ENCODE data around the gene PLD4.

The PLD4 gene

DNA sequence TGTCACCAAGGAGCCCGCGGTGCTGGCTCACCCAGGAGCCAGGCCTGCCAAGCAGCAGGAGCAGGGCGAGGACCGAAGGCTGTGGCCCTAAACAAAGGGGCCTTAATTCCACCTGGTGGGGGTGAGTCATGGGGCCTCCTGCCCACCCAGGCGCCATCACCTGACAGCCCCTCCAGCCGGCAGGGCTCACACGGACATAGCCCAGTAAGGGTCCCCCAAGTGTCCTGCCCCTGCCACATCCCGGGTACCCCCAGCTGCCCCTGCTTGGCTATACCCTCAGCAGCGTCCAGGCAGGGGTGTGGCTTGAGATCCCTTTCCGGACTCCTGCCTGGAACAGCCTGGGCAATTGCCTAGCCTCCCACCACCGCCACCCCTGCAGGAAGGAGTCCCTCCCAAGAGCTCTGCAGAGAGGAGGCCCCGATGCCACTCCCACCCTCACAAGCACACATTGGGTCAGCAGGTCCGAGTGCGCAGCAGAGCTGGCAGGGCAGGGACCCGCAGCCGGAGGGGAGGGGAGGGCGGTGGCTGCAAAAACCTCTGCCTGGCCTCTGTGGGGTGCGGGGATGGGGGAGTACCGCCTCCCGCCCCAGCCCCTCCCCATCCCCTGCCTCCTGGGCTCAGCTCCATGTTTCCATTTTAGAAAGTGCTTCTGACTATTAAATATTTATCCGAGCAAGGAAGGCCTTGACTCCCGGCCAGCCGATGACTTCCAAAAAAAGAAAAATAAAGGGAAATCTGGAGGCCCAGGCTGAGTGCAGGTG lies 48.9 kb downstream of the PLD4 start:
- Histone ChIP-seq H3K4me1 (ENCODE audit: control insufficient read depth, low read depth, low read length) (peaks cover 1% of the 10 kb centered on the region), H3K4me3 (ENCODE audit: low read length) (no peak overlapping the region), H3K36me3 (ENCODE audit: control insufficient read depth, low read depth, low read length) (no peaks in the 10 kb centered on the region), H3K9me3 (ENCODE audit: control insufficient read depth, low read depth, low read length) (no peaks in the 10 kb centered on the region), H3K27ac (ENCODE audit: low read length) (no peak overlapping the region), H3K27me3 (ENCODE audit: control insufficient read depth, insufficient read depth, low read length) (peaks cover 22% of the 10 kb centered on the region), H3K9ac (ENCODE audit: low read length) (no peak overlapping the region)

DNA sequence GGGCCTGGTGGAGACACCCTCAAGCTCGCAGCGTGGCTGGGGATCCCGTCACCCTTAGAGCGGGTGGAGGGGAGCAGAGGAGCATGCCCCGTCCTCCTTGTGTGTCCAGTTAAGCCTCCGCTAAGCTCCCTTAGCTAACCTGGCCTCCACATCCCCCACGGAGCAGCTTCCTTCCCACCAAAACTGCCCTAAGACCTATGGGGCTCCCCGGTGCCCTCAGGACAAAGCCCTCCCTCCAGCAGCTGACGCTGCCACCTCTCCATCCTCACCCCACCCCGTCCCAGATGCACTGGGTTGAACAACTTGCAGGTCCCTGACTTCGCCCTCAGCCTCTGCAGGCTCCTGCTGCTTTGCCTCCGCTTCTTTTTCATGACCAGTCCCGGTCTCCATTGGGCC lies 49.5 kb downstream of the PLD4 start:
- H3K4me3 ChIP-seq (ENCODE audit: low read length): no peak overlapping the region
- peaks cover 28% of the 10 kb centered on the region for H3K27me3 ChIP-seq (ENCODE audit: control insufficient read depth, insufficient read depth, low read length)
- H3K9ac ChIP-seq (ENCODE audit: low read length): no peak overlapping the region
- no peak overlapping the region for H3K27ac ChIP-seq (ENCODE audit: low read length)
- H3K4me1 ChIP-seq (ENCODE audit: control insufficient read depth, low read depth, low read length): no peaks in the 10 kb centered on the region
- no peaks in the 10 kb centered on the region for H3K36me3 ChIP-seq (ENCODE audit: control insufficient read depth, low read depth, low read length)
- H3K9me3 ChIP-seq (ENCODE audit: control insufficient read depth, low read depth, low read length): no peaks in the 10 kb centered on the region

DNA sequence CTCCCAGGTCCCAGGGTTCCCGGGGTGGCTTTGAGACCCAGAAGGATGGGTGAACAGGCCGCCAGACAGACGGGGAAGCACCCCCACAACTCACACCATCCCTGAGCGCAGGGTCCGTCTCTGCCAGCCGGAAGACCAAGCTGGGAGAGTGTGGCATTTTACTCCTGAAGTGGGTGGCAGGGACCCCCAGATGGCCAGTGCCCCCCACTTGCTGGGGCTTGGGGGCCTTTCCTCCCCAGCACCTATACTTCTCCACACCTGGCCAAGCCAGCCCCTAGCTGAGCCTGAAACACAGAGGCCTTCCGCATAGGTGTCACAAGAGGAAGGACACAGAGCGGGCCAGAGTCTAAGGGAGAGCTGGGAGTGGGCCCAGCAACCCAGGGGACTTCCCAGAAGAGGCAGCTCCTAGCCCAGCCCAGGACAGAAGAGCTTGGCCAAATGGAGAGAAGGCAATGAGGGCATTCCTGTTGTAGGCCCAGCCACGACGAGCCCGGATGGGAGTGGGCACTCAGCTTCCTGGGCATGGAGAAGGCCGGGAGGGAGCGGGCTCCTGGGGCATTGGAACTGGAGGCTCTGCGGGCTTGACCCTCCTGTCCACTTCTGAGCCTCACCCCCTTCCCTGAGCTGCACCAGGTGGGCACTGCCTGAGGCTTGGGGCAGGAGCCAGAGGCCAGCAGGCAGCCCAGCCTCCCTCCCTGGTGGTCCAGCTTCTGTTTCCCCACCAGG lies 50.1 kb downstream of the PLD4 start:
- no peak overlapping the region for H3K27ac ChIP-seq (ENCODE audit: low read length)
- H3K9ac ChIP-seq (ENCODE audit: low read length): no peak overlapping the region
- no peaks in the 10 kb centered on the region for H3K36me3 ChIP-seq (ENCODE audit: control insufficient read depth, low read depth, low read length)
- H3K27me3 ChIP-seq (ENCODE audit: control insufficient read depth, insufficient read depth, low read length): peaks cover 34% of the 10 kb centered on the region
- H3K9me3 ChIP-seq (ENCODE audit: control insufficient read depth, low read depth, low read length): no peaks in the 10 kb centered on the region
- no peaks in the 10 kb centered on the region for H3K4me1 ChIP-seq (ENCODE audit: control insufficient read depth, low read depth, low read length)
- no peak overlapping the region for H3K4me3 ChIP-seq (ENCODE audit: low read length)

DNA sequence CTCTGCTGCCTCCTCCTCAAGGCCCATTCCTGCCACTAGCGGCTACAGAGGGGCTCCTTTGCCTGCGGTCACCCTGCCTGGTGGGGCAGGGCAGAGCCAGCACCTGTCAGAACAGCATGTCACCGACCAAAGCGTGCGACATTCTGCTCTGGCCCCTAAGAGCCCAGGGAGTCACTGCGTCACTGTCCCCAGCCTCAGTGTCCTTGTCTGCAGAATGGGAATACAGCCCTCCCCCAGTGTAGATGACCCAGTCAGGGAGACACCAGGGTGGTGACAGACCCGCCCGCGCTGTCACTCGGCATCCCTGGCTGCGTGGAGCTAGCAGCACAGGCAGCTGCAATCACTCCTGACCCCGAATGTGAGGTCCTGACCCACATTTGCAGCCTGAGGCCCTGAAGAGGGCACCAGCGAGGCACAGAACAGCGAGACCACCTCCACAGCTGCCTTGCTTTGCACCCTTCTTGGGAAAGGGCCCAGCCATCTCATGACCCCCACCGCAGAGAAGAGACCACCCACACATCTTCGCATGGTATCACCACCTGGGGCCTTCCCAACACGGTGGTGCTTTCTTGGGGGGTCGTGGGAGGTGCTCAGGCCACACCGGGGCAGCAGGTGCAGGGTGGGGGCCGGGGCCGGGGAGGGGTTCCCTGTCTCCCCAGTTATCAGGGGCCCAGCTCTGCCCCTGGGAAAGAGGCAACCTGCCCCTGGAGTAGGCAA lies 51.0 kb downstream of the PLD4 start:
- Histone ChIP-seq H3K9me3 (ENCODE audit: control insufficient read depth, low read depth, low read length) (no peaks in the 10 kb centered on the region), H3K9ac (ENCODE audit: low read length) (no peak overlapping the region), H3K4me1 (ENCODE audit: control insufficient read depth, low read depth, low read length) (no peaks in the 10 kb centered on the region), H3K36me3 (ENCODE audit: control insufficient read depth, low read depth, low read length) (no peaks in the 10 kb centered on the region), H3K4me3 (ENCODE audit: low read length) (no peak overlapping the region), H3K27me3 (ENCODE audit: control insufficient read depth, insufficient read depth, low read length) (peaks cover 43% of the 10 kb centered on the region), H3K27ac (ENCODE audit: low read length) (no peak overlapping the region)

DNA sequence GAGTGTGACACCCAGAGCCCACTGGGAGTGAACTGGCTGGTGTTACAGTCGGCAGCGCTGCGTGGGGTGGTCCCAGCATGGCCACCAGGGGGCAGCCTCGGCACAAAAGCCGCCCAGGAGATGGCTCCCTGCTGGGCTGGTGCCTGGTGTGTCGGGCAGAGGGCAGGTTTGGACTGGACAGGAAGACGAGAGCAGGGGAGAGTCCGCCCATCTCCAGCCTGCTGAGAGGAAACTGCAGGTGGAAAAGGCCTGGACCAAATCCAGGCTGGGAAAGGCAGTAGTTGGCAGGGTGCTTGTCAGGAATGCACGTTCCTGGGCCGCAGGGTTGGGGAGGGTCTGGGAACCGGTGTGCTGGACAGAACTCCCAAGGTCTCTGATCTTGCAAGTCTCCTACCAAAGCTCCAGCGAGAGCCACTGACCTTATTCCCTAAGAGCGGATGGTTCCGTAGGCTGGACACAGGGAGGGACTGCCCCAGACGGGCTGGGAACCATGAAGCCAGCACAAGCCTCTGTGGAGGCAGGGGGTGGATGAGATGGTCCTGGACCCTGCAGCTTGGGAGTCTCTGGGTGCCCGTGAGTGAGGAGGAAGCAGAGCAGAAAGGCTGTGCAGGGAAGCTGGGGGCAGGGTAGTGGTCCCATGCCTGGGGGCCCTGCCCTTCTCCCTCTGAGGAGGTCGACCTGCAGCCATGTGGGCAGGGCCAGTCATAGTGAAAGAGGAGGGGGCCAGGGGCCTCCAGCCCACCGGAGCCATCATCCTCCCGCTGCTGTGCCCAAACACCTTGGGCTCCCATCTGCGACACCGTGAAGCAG lies 51.7 kb downstream of the PLD4 start:
- H3K9me3 ChIP-seq (ENCODE audit: control insufficient read depth, low read depth, low read length): no peaks in the 10 kb centered on the region
- no peaks in the 10 kb centered on the region for H3K36me3 ChIP-seq (ENCODE audit: control insufficient read depth, low read depth, low read length)
- no peaks in the 10 kb centered on the region for H3K4me1 ChIP-seq (ENCODE audit: control insufficient read depth, low read depth, low read length)
- H3K4me3 ChIP-seq (ENCODE audit: low read length): no peak overlapping the region
- no peak overlapping the region for H3K27ac ChIP-seq (ENCODE audit: low read length)
- no peak overlapping the region for H3K9ac ChIP-seq (ENCODE audit: low read length)
- H3K27me3 ChIP-seq (ENCODE audit: control insufficient read depth, insufficient read depth, low read length): peaks cover 44% of the 10 kb centered on the region

DNA sequence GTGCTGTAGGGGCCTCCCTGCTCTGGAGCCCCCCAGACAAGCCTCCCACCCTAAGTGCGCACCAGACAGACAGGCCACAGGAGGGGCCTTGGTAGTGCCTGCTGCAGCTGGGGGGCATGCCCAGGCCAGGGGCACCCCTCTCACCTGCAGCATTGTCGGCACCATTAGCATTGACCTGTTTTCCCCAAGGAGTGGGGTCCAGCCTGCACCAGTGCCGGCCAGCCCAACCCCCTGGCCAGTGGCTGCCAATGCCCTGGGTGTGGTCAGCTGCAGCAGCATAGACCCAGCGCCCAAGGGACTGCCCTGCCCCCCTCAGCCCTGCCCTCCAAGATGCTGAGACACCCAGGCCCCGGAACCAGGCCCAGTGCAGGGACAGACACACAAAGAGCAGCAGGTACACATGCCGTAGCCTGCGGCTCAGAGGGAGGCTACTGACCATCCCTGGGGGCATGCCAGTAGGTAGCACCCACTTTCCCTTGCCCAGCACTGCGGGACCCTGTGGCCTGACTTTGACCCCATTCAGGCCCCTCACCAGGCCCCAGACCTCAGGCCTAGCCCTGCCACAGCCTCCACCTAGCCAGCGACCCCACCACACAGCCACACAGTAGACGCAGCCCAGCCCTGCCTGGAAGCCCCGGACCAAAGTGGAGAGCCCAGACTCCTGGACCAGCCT lies 52.5 kb downstream of the PLD4 start:
- H3K4me1 ChIP-seq (ENCODE audit: control insufficient read depth, low read depth, low read length): no peaks in the 10 kb centered on the region
- peaks cover 44% of the 10 kb centered on the region for H3K27me3 ChIP-seq (ENCODE audit: control insufficient read depth, insufficient read depth, low read length)
- H3K27ac ChIP-seq (ENCODE audit: low read length): no peak overlapping the region
- no peaks in the 10 kb centered on the region for H3K36me3 ChIP-seq (ENCODE audit: control insufficient read depth, low read depth, low read length)
- no peak overlapping the region for H3K9ac ChIP-seq (ENCODE audit: low read length)
- no peaks in the 10 kb centered on the region for H3K9me3 ChIP-seq (ENCODE audit: control insufficient read depth, low read depth, low read length)
- peak overlapping the region; percentile 45 for H3K4me3 ChIP-seq (ENCODE audit: low read length)

DNA sequence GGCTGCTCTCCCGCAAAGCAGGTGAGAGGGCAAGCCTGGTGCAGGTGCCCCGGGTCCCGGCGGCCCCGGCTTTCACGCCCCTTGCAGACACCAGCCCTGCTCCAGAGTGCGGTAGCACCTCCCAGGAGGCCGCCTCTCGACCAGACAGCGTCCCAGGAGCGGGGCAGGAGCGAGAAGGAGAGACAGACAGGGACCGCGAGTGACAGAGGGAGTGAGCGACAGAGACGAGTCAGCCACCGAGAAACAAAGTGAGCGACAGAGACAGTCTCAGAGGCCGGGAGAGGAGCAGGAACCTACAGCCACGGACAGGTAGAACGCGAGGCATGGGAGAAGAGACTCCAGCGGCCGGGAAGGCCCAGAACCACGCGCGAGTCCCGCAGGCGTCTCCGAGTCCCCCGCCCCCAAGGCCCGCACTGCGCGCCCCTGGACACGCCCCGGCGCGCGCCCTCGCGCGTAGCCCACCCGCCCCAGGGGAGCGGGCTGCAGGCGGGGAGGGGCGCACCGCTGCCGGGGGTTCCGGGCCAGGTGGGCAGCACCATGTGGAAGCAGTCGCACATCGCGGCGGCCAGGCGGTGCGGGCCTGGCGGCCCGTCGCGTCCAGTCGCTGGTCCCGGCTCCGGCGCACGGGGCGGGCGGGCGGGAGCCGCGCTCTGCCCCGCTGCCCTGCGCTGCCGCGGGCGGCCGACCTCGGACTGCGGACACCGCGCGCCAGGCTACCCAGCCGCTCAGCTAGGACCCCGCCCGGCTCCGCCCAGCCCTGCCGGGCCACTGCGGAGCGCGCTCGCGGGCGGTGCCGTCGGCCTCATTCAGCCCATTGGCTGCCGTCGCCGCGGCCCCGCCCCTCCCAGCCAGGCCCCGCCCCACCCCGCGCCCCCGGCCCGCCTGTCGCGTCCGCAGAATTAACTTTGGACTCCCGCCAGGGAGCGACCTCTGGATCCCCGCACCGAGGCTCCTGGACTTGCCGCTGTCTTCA lies 53.3 kb downstream of the PLD4 start, which contains the start of gene AHNAK2:
Gene AHNAK2, minus strand, starts transcription at position 694 of the 973 bp plus-strand sequence. Its CDS starts 137 bp downstream, at position 557.
- Histone ChIP-seq H3K4me1 (ENCODE audit: control insufficient read depth, low read depth, low read length) (no peaks in the 10 kb centered on the region), H3K9me3 (ENCODE audit: control insufficient read depth, low read depth, low read length) (no peaks in the 10 kb centered on the region), H3K4me3 (ENCODE audit: low read length) (peak within 1 kb of the TSS; percentile 45), H3K9ac (ENCODE audit: low read length) (no peak within 1 kb of the TSS), H3K36me3 (ENCODE audit: control insufficient read depth, low read depth, low read length) (no peaks in the 10 kb centered on the region), H3K27me3 (ENCODE audit: control insufficient read depth, insufficient read depth, low read length) (peaks cover 44% of the 10 kb centered on the region), H3K27ac (ENCODE audit: low read length) (no peak within 1 kb of the TSS)

DNA sequence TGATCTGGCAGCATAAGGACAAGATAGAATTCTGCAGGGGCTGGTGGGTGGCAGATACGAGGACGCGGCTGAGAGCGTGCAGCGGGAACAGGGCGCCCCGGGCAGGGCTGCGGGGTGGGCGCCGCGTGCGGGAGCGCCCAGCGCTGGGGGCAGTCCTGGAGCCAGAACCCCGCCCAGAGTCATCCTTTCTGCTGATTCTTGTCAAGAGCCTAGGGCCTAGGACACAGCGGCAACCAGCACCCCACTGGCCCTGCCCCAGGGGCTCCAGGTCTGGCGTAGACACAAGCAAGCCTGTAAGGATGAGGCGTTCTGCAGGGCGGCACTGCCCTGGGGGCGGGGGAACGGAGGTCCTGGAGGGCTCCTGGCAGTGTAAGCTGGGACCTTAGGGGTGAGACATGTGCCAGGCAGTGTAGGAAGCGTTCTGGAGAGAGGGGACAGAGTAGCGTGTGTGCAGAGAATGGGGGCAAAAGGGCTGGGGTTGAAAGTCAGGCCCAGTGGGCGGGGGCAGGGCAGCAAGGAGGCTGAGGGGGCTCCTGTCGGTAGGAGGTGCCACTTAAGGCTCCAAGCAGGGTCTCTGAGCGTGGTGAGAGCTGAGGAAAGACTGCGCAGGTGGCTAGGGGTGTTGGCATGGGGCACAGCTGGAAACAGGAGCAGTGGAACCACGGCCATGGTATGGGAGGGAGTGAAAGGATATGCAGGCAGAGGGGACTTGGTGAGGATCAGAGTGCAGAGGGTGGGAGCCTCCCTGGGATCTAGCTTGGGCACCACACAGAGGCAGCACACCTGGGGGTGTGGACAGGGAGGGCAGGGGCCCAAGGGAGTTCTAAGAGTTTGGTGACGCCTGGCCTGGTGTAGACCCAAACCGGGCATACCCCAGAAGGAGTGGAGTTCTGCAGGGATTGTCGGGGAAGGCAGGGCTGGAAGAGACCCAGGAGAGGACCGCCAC lies 54.3 kb downstream of the PLD4 start:
- Histone ChIP-seq H3K4me3 (ENCODE audit: low read length) (peak overlapping the region; percentile 45), H3K36me3 (ENCODE audit: control insufficient read depth, low read depth, low read length) (no peaks in the 10 kb centered on the region), H3K9ac (ENCODE audit: low read length) (no peak overlapping the region), H3K27me3 (ENCODE audit: control insufficient read depth, insufficient read depth, low read length) (peaks cover 44% of the 10 kb centered on the region), H3K4me1 (ENCODE audit: control insufficient read depth, low read depth, low read length) (no peaks in the 10 kb centered on the region), H3K27ac (ENCODE audit: low read length) (no peak overlapping the region), H3K9me3 (ENCODE audit: control insufficient read depth, low read depth, low read length) (no peaks in the 10 kb centered on the region)

DNA sequence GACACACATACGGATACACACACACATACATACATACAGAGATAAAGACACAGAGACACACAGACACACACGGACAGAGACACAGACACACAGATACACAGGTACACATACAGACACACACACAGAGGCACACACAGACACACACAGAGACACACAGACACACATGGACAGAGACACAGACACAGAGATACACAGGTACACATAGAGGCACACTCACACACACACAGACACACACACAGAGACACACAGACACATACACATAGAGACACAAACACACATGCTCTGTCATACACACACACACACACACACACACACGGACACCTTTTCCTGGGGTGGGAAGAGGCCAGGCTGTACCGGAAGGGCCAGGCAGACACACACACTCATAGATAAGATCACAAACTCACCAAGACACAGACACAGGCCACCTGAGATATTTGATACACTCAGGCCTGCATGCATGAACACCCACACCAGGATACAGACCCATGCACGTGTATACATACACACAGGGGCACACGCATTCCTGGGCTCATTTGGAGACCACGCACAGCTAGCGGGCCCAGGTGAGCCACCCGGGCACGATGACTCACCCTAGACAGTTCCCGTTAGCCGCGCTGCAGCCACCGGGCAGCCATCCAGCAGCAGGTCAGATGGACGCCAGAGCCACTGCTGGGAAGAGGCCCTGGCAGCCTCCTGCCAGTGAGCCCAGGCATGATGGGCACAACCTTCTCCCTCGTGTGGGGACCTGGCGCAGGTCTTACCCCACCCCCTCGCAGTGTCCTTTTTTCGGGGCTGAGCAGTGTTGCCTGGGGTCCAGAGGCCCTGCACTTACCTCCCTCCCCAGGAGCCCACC lies 55.3 kb downstream of the PLD4 start:
- Histone ChIP-seq H3K36me3 (ENCODE audit: control insufficient read depth, low read depth, low read length) (no peaks in the 10 kb centered on the region), H3K9me3 (ENCODE audit: control insufficient read depth, low read depth, low read length) (no peaks in the 10 kb centered on the region), H3K4me3 (ENCODE audit: low read length) (no peak overlapping the region), H3K9ac (ENCODE audit: low read length) (no peak overlapping the region), H3K27ac (ENCODE audit: low read length) (no peak overlapping the region), H3K4me1 (ENCODE audit: control insufficient read depth, low read depth, low read length) (no peaks in the 10 kb centered on the region), H3K27me3 (ENCODE audit: control insufficient read depth, insufficient read depth, low read length) (peaks cover 44% of the 10 kb centered on the region)
